ENCODE results near the gene RRP12.

Gene RRP12

GRCh38 chr10:97367126-97367649 lies 34.0 kb downstream of the RRP12 start:
- no peak for DNase-seq
- TF ChIP-seq GATA1 (IDR thresholded peaks at IDR 0.05; ENCODE audit: low read depth, low read length) (no peak), POLR2A (IDR thresholded peaks at IDR 0.05; ENCODE audit: low read length) (no peak)

GRCh38 chr10:97366572-97366971 lies 34.6 kb downstream of the RRP12 start:
- no peak for DNase-seq
- TF ChIP-seq POLR2A (IDR thresholded peaks at IDR 0.05; ENCODE audit: low read length), result no peak
- no peak for TF ChIP-seq GATA1 (IDR thresholded peaks at IDR 0.05; ENCODE audit: low read depth, low read length)

GRCh38 chr10:97365761-97366351 lies 35.3 kb downstream of the RRP12 start:
- TF ChIP-seq POLR2A (IDR thresholded peaks at IDR 0.05; ENCODE audit: low read length), result no peak
- no peak for TF ChIP-seq GATA1 (IDR thresholded peaks at IDR 0.05; ENCODE audit: low read depth, low read length)
- DNase-seq, result no peak

- TF ChIP-seq POLR2A (IDR thresholded peaks at IDR 0.05; ENCODE audit: low read length) (no peak), GATA1 (IDR thresholded peaks at IDR 0.05; ENCODE audit: low read depth, low read length) (no peak)
- DNase-seq, result no peak
Measured at GRCh38 chr10:97363071-97363470, 38.1 kb downstream of the RRP12 start.

GRCh38 chr10:97362310-97363033 lies 38.7 kb downstream of the RRP12 start:
- TF ChIP-seq POLR2A (IDR thresholded peaks at IDR 0.05; ENCODE audit: low read length) (no peak), GATA1 (IDR thresholded peaks at IDR 0.05; ENCODE audit: low read depth, low read length) (no peak)
- no peak for DNase-seq

GRCh38 chr10:97361537-97361901 lies 39.6 kb downstream of the RRP12 start:
- DNase-seq, result no peak
- no peak for TF ChIP-seq POLR2A (IDR thresholded peaks at IDR 0.05; ENCODE audit: low read length)
- TF ChIP-seq GATA1 (IDR thresholded peaks at IDR 0.05; ENCODE audit: low read depth, low read length), result no peak

- TF ChIP-seq GATA1 (IDR thresholded peaks at IDR 0.05; ENCODE audit: low read depth, low read length) (no peak), POLR2A (IDR thresholded peaks at IDR 0.05; ENCODE audit: low read length) (no peak)
- DNase-seq, result no peak
Measured at GRCh38 chr10:97360705-97361536, 40.2 kb downstream of the RRP12 start.

- no peak for TF ChIP-seq POLR2A (IDR thresholded peaks at IDR 0.05; ENCODE audit: low read length)
- TF ChIP-seq GATA1 (IDR thresholded peaks at IDR 0.05; ENCODE audit: low read depth, low read length), result no peak
- DNase-seq, result no peak
Measured at GRCh38 chr10:97358781-97359180, 42.4 kb downstream of the RRP12 start.

GRCh38 chr10:97358349-97358748 lies 42.8 kb downstream of the RRP12 start:
- no peak for DNase-seq
- TF ChIP-seq POLR2A (IDR thresholded peaks at IDR 0.05; ENCODE audit: low read length) (no peak), GATA1 (IDR thresholded peaks at IDR 0.05; ENCODE audit: low read depth, low read length) (no peak)

- no peak for TF ChIP-seq POLR2A (IDR thresholded peaks at IDR 0.05; ENCODE audit: low read length)
- no peak for TF ChIP-seq GATA1 (IDR thresholded peaks at IDR 0.05; ENCODE audit: low read depth, low read length)
- no peak for DNase-seq
Measured at GRCh38 chr10:97356918-97357317, 44.2 kb downstream of the RRP12 start.

- TF ChIP-seq GATA1 (IDR thresholded peaks at IDR 0.05; ENCODE audit: low read depth, low read length) (no peak), POLR2A (IDR thresholded peaks at IDR 0.05; ENCODE audit: low read length) (no peak)
- DNase-seq, result no peak
Measured at GRCh38 chr10:97356318-97356914, 44.7 kb downstream of the RRP12 start.

- TF ChIP-seq POLR2A (IDR thresholded peaks at IDR 0.05; ENCODE audit: low read length) (no peak), GATA1 (IDR thresholded peaks at IDR 0.05; ENCODE audit: low read depth, low read length) (no peak)
- peak; percentile 23 to 35 for DNase-seq
Measured at GRCh38 chr10:97355571-97355975, 45.6 kb downstream of the RRP12 start.

- TF ChIP-seq GATA1 (IDR thresholded peaks at IDR 0.05; ENCODE audit: low read depth, low read length) (no peak), POLR2A (IDR thresholded peaks at IDR 0.05; ENCODE audit: low read length) (no peak)
- DNase-seq, result no peak
Measured at GRCh38 chr10:97353945-97354344, 47.2 kb downstream of the RRP12 start.
